Amygdala (tissue), 56 donors: ENCODE measurements around the gene TMEM39B.
"Not testable (repeated sequence)": the region's sequence is repeated elsewhere in the genome, so short reads cannot be mapped to it uniquely, and the experiment has no call there.

ENCODE experiments used
- DNase-seq, 56 donors: peaks; one replicate each; lab custom pipeline; 2025; lab: John Stamatoyannopoulos, UW

Gene TMEM39B

DNA sequence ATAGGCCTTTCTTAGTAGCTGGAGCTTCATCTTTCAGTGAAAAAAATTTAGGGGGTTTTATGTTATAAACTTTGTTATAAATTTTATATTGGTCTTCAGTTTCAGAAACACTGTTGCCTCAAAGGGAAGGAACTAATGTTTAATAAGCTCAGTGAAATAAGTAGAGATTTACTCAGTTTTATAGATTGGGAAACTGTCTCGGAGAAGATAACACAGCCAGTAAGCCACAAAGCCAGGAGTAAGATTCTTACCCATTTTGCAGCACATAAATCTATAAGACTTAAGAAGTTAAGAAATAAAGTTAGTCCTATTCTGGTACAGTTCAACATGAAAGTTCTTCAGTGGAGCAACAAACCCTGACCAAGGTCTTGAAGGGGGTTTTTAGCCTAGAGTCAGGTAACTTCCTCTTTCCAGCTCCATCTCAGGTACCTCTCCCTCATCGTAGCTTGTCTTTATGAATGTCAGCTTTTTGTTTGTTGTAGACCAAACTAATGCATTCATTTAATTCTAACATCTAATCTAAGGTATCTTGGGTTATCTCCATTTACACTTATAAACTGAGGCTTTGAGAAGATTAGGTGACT, 38.4 kb downstream of the TMEM39B start:
- no peak for DNase-seq

DNA sequence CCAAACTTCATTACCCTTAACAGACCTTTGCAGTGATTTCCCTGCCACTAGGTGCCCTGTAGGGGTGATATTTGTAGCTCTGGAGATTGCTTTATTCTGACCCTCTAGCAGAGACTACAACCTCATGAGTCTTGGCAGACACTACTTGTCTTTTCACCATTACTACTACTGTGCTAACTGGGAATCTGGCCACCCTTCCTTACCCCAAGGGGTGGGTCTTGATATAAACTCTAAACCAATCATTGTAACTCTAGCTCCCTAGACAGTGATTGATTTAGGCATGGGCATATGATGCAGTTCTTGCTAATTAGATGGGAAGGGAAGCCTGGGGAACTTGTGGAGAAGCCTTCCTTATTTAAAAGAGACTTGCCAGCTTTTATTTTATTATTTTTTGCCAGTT, 39.0 kb downstream of the TMEM39B start:
- no peak for DNase-seq

GRCh38 chr1:32112806-32113375, 40.2 kb downstream of the TMEM39B start:
- DNase-seq, result no peak

GRCh38 chr1:32113436-32113835, 40.7 kb downstream of the TMEM39B start:
- DNase-seq, result not testable (repeated sequence)

- DNase-seq, result no peak
These were observed 41.7 kb downstream of the TMEM39B start for GRCh38 chr1:32114420-32114819.

DNA sequence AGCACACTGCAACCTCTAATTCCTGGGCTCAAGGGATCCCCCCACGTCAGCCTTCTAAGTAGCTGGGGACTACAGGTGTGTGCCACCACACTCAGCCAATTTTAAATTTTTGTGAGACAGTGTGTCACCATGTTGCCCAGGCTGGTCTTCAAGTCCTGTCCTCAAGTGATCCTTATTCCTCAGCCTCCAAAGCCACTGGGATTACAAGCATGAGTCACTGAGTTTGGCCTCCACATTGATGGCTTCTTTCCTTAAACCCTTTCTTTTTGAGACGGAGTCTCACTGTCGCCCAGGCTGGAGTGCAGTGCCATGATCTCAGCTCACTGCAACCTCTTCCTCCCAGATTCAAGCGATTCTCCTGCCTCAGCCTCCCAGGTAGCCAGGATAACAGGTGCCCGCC, 42.8 kb downstream of the TMEM39B start:
- DNase-seq, result no peak

DNA sequence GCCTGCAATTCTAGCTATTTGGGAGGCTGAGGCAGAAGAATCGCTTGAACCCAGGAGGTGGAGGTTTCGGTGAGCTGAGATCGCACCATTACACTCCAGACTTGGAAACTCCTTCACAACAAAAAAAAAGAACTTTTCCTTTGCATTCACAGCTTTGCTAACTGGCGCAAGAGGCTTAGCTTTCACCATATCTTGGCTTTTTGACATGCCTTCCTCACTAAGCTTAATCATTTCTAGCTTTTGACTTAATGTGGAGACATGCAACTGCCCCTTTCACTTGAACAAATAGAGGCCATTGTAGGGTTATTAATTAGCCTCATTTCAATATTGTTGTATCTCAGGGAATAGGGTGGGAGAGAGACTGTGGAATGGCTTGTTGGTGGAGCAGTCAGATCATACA, 43.8 kb downstream of the TMEM39B start:
- DNase-seq, result no peak

DNA sequence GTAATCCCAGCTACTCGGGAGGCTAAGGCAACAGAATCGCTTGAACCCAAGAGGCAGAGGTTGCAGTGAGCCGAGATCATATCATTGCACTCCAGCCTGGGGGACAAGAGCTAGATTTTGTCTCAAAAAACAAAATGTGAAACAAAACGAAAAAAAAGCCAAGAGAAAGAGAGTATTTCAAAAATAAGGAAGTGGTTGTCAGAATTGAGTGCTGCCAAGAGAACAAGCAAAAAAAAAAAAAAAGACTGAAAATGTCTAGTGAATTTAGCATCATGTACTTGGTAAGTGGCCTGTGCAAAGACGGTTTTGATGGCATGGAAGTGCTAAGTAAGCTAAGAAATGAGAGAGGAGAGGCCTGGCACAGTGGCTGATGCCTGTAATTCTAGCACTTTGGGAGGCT, 49.4 kb downstream of the TMEM39B start:
- no peak for DNase-seq

GRCh38 chr1:32123361-32123760, 50.6 kb downstream of the TMEM39B start:
- DNase-seq, result not testable (repeated sequence)

DNA sequence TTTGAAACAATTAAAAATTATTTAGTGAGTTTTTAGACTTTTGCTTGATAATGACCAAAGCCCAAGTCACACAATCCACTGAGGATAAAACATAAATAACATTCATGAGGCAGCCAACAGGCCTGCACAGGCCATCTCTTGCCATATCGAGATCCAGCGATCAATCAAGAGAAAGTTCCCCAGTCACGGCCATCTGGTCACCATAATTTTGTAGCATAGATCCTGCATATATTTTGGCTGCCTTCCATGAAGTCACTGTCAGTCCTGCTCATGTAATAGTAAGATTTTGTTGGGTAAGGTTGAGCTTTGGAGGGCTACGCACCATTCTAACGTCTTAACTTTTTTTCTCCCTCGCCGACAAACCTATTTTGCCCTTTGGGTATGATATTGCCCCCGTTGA, 52.6 kb downstream of the TMEM39B start:
- no peak for DNase-seq

- DNase-seq, result no peak
These were observed 54.0 kb downstream of the TMEM39B start for GRCh38 chr1:32126770-32127169.

GRCh38 chr1:32127409-32128198, 54.9 kb downstream of the TMEM39B start:
- DNase-seq, result no peak

- peak in 13 of 56 donors; percentile 2 to 61 (median 28) for DNase-seq
These were observed 55.7 kb downstream of the TMEM39B start for GRCh38 chr1:32128479-32128878.

DNA sequence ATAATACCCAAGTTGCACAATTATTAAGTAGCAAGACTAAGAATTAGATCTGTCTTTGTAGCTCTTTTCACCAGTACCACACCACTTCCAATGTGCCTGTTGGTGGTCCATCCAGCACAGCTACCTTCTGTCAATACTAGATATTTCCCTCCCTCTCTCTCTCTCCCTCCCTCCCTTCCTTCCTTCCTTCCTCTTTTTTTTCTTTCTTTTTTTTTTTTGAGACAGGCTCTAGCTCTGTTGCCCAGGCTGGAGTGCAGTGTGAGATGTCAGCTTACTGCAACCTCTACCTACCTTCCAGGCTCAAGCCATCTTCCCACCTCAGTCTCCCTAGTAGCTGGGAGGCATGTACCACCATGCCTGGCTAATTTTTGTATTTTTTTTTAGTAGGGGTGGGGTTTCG, 56.2 kb downstream of the TMEM39B start:
- no peak for DNase-seq

GRCh38 chr1:32133950-32134280, 61.2 kb downstream of the TMEM39B start:
- not testable (repeated sequence) for DNase-seq

- no peak for DNase-seq
These were observed 64.4 kb downstream of the TMEM39B start for GRCh38 chr1:32137111-32137510.

- no peak for DNase-seq
These were observed 66.2 kb downstream of the TMEM39B start for GRCh38 chr1:32138965-32139364.

DNA sequence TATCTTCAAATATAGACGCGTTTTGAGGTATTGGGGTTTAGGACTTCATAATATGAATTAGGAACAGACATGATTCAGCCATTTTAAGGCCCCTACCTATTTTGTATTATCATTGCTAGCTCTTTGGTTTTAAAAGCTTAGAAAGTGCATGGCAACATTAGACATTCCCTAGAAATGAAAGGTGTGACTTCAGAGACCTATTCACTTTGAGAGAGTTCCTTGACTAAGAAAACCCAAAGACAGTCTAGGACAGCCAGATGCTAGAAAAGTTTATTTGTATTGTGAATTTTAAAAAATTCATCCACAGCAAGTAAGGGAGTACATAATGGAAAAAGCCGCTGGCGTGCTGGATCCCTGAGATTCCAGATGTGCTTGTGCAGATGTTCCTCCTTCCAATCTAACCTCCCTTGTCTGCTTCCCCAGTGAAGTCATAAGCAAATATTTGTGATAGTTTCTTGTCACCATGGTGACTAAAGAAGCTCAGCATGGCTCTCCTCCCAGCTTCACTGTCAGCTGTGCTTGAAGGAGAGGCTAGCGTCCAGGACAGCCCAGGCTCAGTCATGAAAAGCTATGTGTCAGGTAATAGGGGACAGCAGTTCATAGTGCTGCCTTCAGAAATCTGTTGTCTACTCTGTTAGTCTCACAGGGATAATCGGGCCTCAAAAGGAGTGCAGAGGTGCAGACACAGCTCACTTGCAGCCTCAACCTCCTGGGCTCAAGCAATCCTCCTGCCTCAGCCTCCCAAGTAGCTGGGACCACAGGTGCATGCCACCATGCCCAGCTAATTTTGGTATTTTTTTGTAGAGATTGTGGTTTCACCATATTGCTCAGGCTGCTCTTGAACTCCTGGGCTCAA, 69.9 kb downstream of the TMEM39B start:
- DNase-seq, result peak in 3 of 56 donors; percentile 1 to 10 (median 5)

DNA sequence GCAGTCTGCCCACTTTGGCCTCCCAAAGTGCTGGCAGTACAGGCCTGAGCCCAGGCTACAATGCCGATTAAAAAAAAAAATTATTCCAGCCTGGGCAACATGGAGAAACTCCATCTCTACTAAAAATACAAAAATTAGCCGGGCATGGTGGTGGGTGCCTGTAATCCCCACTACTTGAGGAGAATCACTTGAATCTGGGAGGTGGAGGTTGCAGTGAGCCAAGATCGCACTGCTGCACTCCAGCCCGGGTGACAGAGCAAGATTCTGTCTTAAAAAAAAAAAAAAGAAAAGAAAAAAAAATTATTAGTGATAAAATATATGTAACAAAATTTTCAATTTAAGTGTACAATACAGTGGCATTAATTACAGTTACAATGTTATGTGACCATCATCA, 70.6 kb downstream of the TMEM39B start:
- not testable (repeated sequence) for DNase-seq

- no peak for DNase-seq
These were observed 71.3 kb downstream of the TMEM39B start for GRCh38 chr1:32144033-32144432.

DNA sequence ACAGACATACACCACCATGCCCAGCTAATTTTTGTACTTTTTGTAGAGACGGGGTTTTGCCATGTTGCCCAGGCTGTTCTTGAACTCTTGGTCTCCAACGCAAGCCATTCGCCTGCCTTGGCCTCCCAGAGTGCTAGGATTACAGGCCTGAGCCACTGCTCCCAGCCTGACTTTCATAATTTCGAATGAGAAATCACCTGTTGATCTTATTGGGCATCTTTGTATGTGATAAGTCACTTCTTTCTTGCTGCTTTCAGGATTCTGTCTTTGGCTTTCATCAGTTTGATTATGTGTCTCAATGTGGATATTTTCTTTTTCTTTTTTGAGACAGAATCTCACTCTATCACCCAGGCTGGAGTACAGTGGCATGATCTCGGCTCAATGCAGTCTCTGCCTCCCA, 75.1 kb downstream of the TMEM39B start:
- not testable (repeated sequence) for DNase-seq
